ENCODE results near the gene DIDO1. TPM values are rescaled to one million over a fixed set of nuclear protein-coding genes. Genes with fewer than 3 reads are reported as not detected.
A peak's percentile ranks its signal among the peaks of the same experiment; 100 is the strongest.

The DIDO1 gene
- total RNA-seq, 4 donors from 2014 or later, result 54.2 to 105 (median 70.7) TPM

GRCh38 chr20:62955519-62956386 is 29.4 kb upstream of the DIDO1 start:
- WGBS, 2 donors, result 83 to 84% methylated on average over 19 to 23 of the region's 23 CpGs
- H3K4me3 ChIP-seq (ENCODE audit: low read depth, poor library complexity, severe bottlenecking), result no peak overlapping the region
- TF ChIP-seq CTCF (IDR thresholded peaks at IDR 0.05) (no peak), POLR2A (IDR thresholded peaks at IDR 0.05) (no peak)
- DNase-seq (ENCODE audit: low spot score in 2 of 2), result no peak
- intact Hi-C loops (cut with DNase I; ENCODE audit: low total_unique reads), result no loop called here

- no peak overlapping the region for H3K4me3 ChIP-seq (ENCODE audit: low read depth, poor library complexity, severe bottlenecking)
- WGBS, 2 donors, result 9 to 10% methylated on average over 29 to 31 of the region's 32 CpGs
- intact Hi-C loops (cut with DNase I; ENCODE audit: low total_unique reads), result no loop called here
- TF ChIP-seq CTCF (IDR thresholded peaks at IDR 0.05), result no peak
- TF ChIP-seq POLR2A (IDR thresholded peaks at IDR 0.05), result no peak
- peak; percentile 62 to 95 for DNase-seq (ENCODE audit: low spot score in 2 of 2)
These were observed 27.8 kb upstream of the DIDO1 start for GRCh38 chr20:62953839-62954703.

- DNase-seq (ENCODE audit: low spot score in 2 of 2), result no peak
- WGBS, 2 donors, result 26 to 61% methylated on average over 6 to 16 of the region's 19 CpGs
- intact Hi-C loops (cut with DNase I; ENCODE audit: low total_unique reads), result no loop called here
- H3K4me3 ChIP-seq (ENCODE audit: low read depth, poor library complexity, severe bottlenecking), result no peak overlapping the region
- no peak for TF ChIP-seq CTCF (IDR thresholded peaks at IDR 0.05)
- no peak for TF ChIP-seq POLR2A (IDR thresholded peaks at IDR 0.05)
These were observed 26.9 kb upstream of the DIDO1 start for GRCh38 chr20:62952968-62953838.

- WGBS, 2 donors, result 13 to 20% methylated on average over 6 to 29 of the region's 37 CpGs
- peak; percentile 44 to 91 for DNase-seq (ENCODE audit: low spot score in 2 of 2)
- no peak within 1 kb of the TSS for H3K4me3 ChIP-seq (ENCODE audit: low read depth, poor library complexity, severe bottlenecking)
- TF ChIP-seq POLR2A (IDR thresholded peaks at IDR 0.05), result no peak
- TF ChIP-seq CTCF (IDR thresholded peaks at IDR 0.05), result no peak
- intact Hi-C loops (cut with DNase I; ENCODE audit: low total_unique reads), result no loop called here
These were observed 26.2 kb upstream of the DIDO1 start, which contains the start of gene SLC17A9 for GRCh38 chr20:62952373-62952967. TSS of gene SLC17A9 (plus strand) at chr20:62952709. CDS start at chr20:62952831, 122 bp downstream.

GRCh38 chr20:62951896-62952372 is 25.6 kb upstream of the DIDO1 start:
- intact Hi-C loops (cut with DNase I; ENCODE audit: low total_unique reads), result no loop called here
- WGBS, 2 donors, result 92 to 93% methylated on average over 6 of the region's 8 CpGs
- no peak for DNase-seq (ENCODE audit: low spot score in 2 of 2)
- H3K4me3 ChIP-seq (ENCODE audit: low read depth, poor library complexity, severe bottlenecking), result no peak overlapping the region
- TF ChIP-seq CTCF (IDR thresholded peaks at IDR 0.05) (no peak), POLR2A (IDR thresholded peaks at IDR 0.05) (no peak)

All from lower leg skin (tissue), 4 donors.